DOHH2 (cell line): ENCODE results near the gene FCGR2B.

Experiments used
- H3F3A ChIP-seq: fragments of 200-600 bp; sonication (generic), shearing (Covaris generic); 2 replicates; pipeline ENCODE4 v1.6.0; 2016; ENCODE audit warnings: antibody characterized with exemption, mild to moderate bottlenecking; ENCODE audit not compliant: control insufficient read depth, insufficient read depth
- H3K27ac ChIP-seq: fragments of 200-600 bp; sonication (generic); 2 replicates; pipeline ENCODE4 v1.5.1; 2014; ENCODE audit warnings: low read depth, mild to moderate bottlenecking, low read length, moderate library complexity
- H3K27me3 ChIP-seq: fragments of 200-600 bp; sonication (generic); 2 replicates; pipeline ENCODE4 v1.6.1; 2014; ENCODE audit warnings: mild to moderate bottlenecking, low read length, mixed read lengths; ENCODE audit not compliant: control insufficient read depth
- H3K36me3 ChIP-seq: fragments of 200-600 bp; sonication (generic); 2 replicates; pipeline ENCODE4 v1.6.1; 2014; ENCODE audit warnings: mild to moderate bottlenecking, low read length, moderate library complexity, mixed read lengths; ENCODE audit not compliant: control insufficient read depth
- H3K4me1 ChIP-seq: fragments of 200-600 bp; sonication (generic); 2 replicates; pipeline ENCODE4 v1.6.1; 2014; ENCODE audit warnings: mild to moderate bottlenecking, low read length, mixed read lengths; ENCODE audit not compliant: control insufficient read depth
- H3K4me2 ChIP-seq: fragments of 200-600 bp; sonication (generic); 2 replicates; pipeline ENCODE4 v1.6.0; 2014; ENCODE audit warnings: mild to moderate bottlenecking, low read length, moderate library complexity
- H3K4me3 ChIP-seq: fragments of 200-600 bp; sonication (generic); 2 replicates; pipeline ENCODE4 v1.5.1; 2014; ENCODE audit warnings: mild to moderate bottlenecking, low read length, mixed read lengths
- H3K79me2 ChIP-seq: fragments of 200-600 bp; sonication (generic); 2 replicates; pipeline ENCODE4 v1.6.1; 2014; ENCODE audit warnings: mild to moderate bottlenecking, low read length, mixed read lengths; ENCODE audit not compliant: control insufficient read depth
- H3K9me2 ChIP-seq: fragments of 200-600 bp; sonication (generic); replicated peaks from 2 replicates; pipeline ENCODE4 v1.6.1; 2014; ENCODE audit warnings: mild to moderate bottlenecking, low read length, mixed read lengths; ENCODE audit not compliant: control insufficient read depth
- H3K9me3 ChIP-seq: fragments of 200-600 bp; sonication (generic); 2 replicates; pipeline ENCODE4 v1.6.1; 2014; ENCODE audit warnings: antibody characterized with exemption, low read length, mixed read lengths; ENCODE audit not compliant: control insufficient read depth, insufficient read depth
- H4K20me1 ChIP-seq: fragments of 200-600 bp; sonication (generic); 2 replicates; pipeline ENCODE4 v1.6.0; 2014; ENCODE audit warnings: low read depth, mild to moderate bottlenecking, antibody characterized with exemption, low read length, moderate library complexity; ENCODE audit not compliant: control insufficient read depth, insufficient read depth
- CTCF ChIP-seq: fragments of 200-600 bp; sonication (generic); IDR thresholded peaks from one replicate; pipeline ENCODE4 v1.5.1; 2014; ENCODE audit warnings: antibody characterized with exemption, mild to moderate bottlenecking, low read depth, low read length; ENCODE audit not compliant: poor library complexity, severe bottlenecking
- EZH2phosphoT487 ChIP-seq: fragments of 200-600 bp; sonication (generic); IDR thresholded peaks from 2 replicates; pipeline ENCODE4 v1.6.1; 2017; ENCODE audit warnings: borderline replicate concordance, mild to moderate bottlenecking, antibody characterized with exemption, low read length, moderate library complexity, mixed read lengths

Gene FCGR2B

GRCh38 chr1:161725908-161726472 is 63.0 kb downstream of the FCGR2B start:
- Histone ChIP-seq H3K9me2 (no peaks in the 10 kb centered on the region), H3K4me1 (peaks cover 61% of the 10 kb centered on the region), H3F3A (peaks cover 16% of the 10 kb centered on the region), H3K4me2 (peak overlapping the region; percentile 94), H3K79me2 (peaks cover 14% of the 10 kb centered on the region), H4K20me1 (no peaks in the 10 kb centered on the region), H3K4me3 (peak overlapping the region; percentile 88), H3K9me3 (no peaks in the 10 kb centered on the region), H3K27me3 (no peaks in the 10 kb centered on the region), H3K27ac (peak overlapping the region; percentile 75), H3K36me3 (no peaks in the 10 kb centered on the region)
- TF ChIP-seq CTCF (no peak), EZH2phosphoT487 (no peak)

GRCh38 chr1:161726473-161727255 is 63.7 kb downstream of the FCGR2B start:
- Histone ChIP-seq H3K27me3 (no peaks in the 10 kb centered on the region), H3K4me1 (peaks cover 54% of the 10 kb centered on the region), H3K79me2 (peaks cover 14% of the 10 kb centered on the region), H3F3A (peaks cover 16% of the 10 kb centered on the region), H4K20me1 (no peaks in the 10 kb centered on the region), H3K9me3 (no peaks in the 10 kb centered on the region), H3K4me2 (peak overlapping the region; percentile 94), H3K36me3 (no peaks in the 10 kb centered on the region), H3K9me2 (no peaks in the 10 kb centered on the region), H3K27ac (peak overlapping the region; percentile 77), H3K4me3 (peak overlapping the region; percentile 88)
- no peak for TF ChIP-seq CTCF
- no peak for TF ChIP-seq EZH2phosphoT487

GRCh38 chr1:161727256-161727924 is 64.4 kb downstream of the FCGR2B start:
- no peaks in the 10 kb centered on the region for H4K20me1 ChIP-seq
- H3K27me3 ChIP-seq = no peaks in the 10 kb centered on the region
- peaks cover 14% of the 10 kb centered on the region for H3K79me2 ChIP-seq
- H3K4me2 ChIP-seq = peak overlapping the region; percentile 94
- H3F3A ChIP-seq = peaks cover 16% of the 10 kb centered on the region
- H3K27ac ChIP-seq = peak overlapping the region; percentile 77
- no peaks in the 10 kb centered on the region for H3K36me3 ChIP-seq
- no peaks in the 10 kb centered on the region for H3K9me2 ChIP-seq
- H3K4me1 ChIP-seq = peaks cover 47% of the 10 kb centered on the region
- TF ChIP-seq CTCF (no peak), EZH2phosphoT487 (no peak)
- H3K4me3 ChIP-seq = peak overlapping the region; percentile 88
- no peaks in the 10 kb centered on the region for H3K9me3 ChIP-seq
